Osteoblast (primary cell): ENCODE data around the gene NCAPD2. TPM values are rescaled to one million over a fixed set of nuclear protein-coding genes. Genes with fewer than 3 reads are reported as not detected.

Source experiments
- DNase-seq: peaks from one replicate; pipeline ENCODE4 v3.0.0; 2011; ENCODE audit warnings: low spot score, mixed read lengths; ENCODE audit not compliant: insufficient read length; ENCODE audit errors: missing footprints
- H2AFZ ChIP-seq: 2 replicates; pipeline ENCODE4 v1.6.0; 2011; ENCODE audit warnings: mild to moderate bottlenecking, low read length
- H3K27ac ChIP-seq: 2 replicates; pipeline ENCODE4 v1.5.1; 2011; ENCODE audit warnings: mild to moderate bottlenecking, low read depth, low read length, moderate library complexity
- H3K27me3 ChIP-seq: 2 replicates; pipeline ENCODE4 v1.6.0; 2012; ENCODE audit warnings: mild to moderate bottlenecking, control low read depth, inconsistent platforms, low read length, moderate library complexity; ENCODE audit not compliant: insufficient read depth
- H3K36me3 ChIP-seq: 2 replicates; pipeline ENCODE4 v1.5.1; 2011; ENCODE audit warnings: mild to moderate bottlenecking, low read length, control low read depth, moderate library complexity; ENCODE audit not compliant: insufficient read depth
- H3K4me1 ChIP-seq: 2 replicates; pipeline ENCODE4 v1.5.1; 2011; ENCODE audit warnings: mild to moderate bottlenecking, low read length, control low read depth, moderate library complexity; ENCODE audit not compliant: insufficient read depth
- H3K4me2 ChIP-seq: 2 replicates; pipeline ENCODE4 v1.6.0; 2011; ENCODE audit warnings: mild to moderate bottlenecking, low read length; ENCODE audit not compliant: insufficient read depth
- H3K4me3 ChIP-seq: fragments of 200-600 bp; sonication (generic); 3 replicates; pipeline ENCODE4 v1.5.1; 2012; ENCODE audit warnings: mild to moderate bottlenecking, low read length, inconsistent platforms; ENCODE audit not compliant: insufficient read depth
- H3K79me2 ChIP-seq: 2 replicates; pipeline ENCODE4 v1.6.0; 2012; ENCODE audit warnings: mild to moderate bottlenecking, low read length, control low read depth, inconsistent platforms; ENCODE audit not compliant: insufficient read depth
- H3K9me3 ChIP-seq: 2 replicates; pipeline ENCODE4 v1.5.1; 2011; ENCODE audit warnings: low read depth, low read length, control low read depth
- H4K20me1 ChIP-seq: 2 replicates; pipeline ENCODE4 v1.6.0; 2012; ENCODE audit warnings: mild to moderate bottlenecking, low read length, control low read depth; ENCODE audit not compliant: insufficient read depth
- CTCF ChIP-seq: IDR thresholded peaks from 2 replicates; pipeline ENCODE4 v1.5.1; 2011; ENCODE audit warnings: mild to moderate bottlenecking, low read depth, low read length, moderate library complexity; ENCODE audit errors: extremely low read depth
- total RNA-seq: library from RNA; depleted of rRNA; stranded (reverse); fragments of >200 nt; gene quantifications from 2 replicates; pipeline ENCODE4 v1.2.3, GENCODE V29; 2012

The NCAPD2 gene
- total RNA-seq, 1 donor = 21.0 TPM

GRCh38 chr12:6532051-6532926, 38.4 kb downstream of the NCAPD2 start:
- peaks cover 29% of the 10 kb centered on the region for H3K79me2 ChIP-seq
- H3K4me3 ChIP-seq = peak overlapping the region; percentile 95
- no peak for TF ChIP-seq CTCF

GRCh38 chr12:6532927-6533652, 39.2 kb downstream of the NCAPD2 start:
- H3K36me3 ChIP-seq = peaks cover 68% of the 10 kb centered on the region
- peak; percentile 87 for DNase-seq
- no peak for TF ChIP-seq CTCF
- no peaks in the 10 kb centered on the region for H3K9me3 ChIP-seq
- peaks cover 38% of the 10 kb centered on the region for H3K4me1 ChIP-seq
- H3K4me2 ChIP-seq = peak overlapping the region; percentile 84
- H4K20me1 ChIP-seq = peaks cover 36% of the 10 kb centered on the region
- H3K27ac ChIP-seq = peak overlapping the region; percentile 95
- H3K79me2 ChIP-seq = peaks cover 31% of the 10 kb centered on the region
- H3K27me3 ChIP-seq = no peaks in the 10 kb centered on the region
- peak overlapping the region; percentile 95 for H3K4me3 ChIP-seq
- H2AFZ ChIP-seq = peak overlapping the region; percentile 61

More at GRCh38 chr12:6532051-6532926, 38.4 kb downstream of the NCAPD2 start:
- H4K20me1 ChIP-seq = peaks cover 27% of the 10 kb centered on the region
- peak; percentile 98 for DNase-seq
- H3K27me3 ChIP-seq = no peaks in the 10 kb centered on the region
- H3K36me3 ChIP-seq = peaks cover 68% of the 10 kb centered on the region
- peak overlapping the region; percentile 95 for H3K27ac ChIP-seq
- H3K4me2 ChIP-seq = peak overlapping the region; percentile 84
- H3K4me1 ChIP-seq = peaks cover 34% of the 10 kb centered on the region
- H2AFZ ChIP-seq = peak overlapping the region; percentile 6
- no peaks in the 10 kb centered on the region for H3K9me3 ChIP-seq

GRCh38 chr12:6533653-6533922, 39.7 kb downstream of the NCAPD2 start:
- peaks cover 38% of the 10 kb centered on the region for H3K4me1 ChIP-seq
- H3K4me2 ChIP-seq = peak overlapping the region; percentile 84
- H3K9me3 ChIP-seq = no peaks in the 10 kb centered on the region
- H4K20me1 ChIP-seq = peaks cover 40% of the 10 kb centered on the region
- peak overlapping the region; percentile 61 for H2AFZ ChIP-seq
- DNase-seq = no peak
- peak overlapping the region; percentile 95 for H3K27ac ChIP-seq
- H3K4me3 ChIP-seq = peak overlapping the region; percentile 95
- H3K79me2 ChIP-seq = peaks cover 31% of the 10 kb centered on the region
- peaks cover 69% of the 10 kb centered on the region for H3K36me3 ChIP-seq
- no peak for TF ChIP-seq CTCF
- no peaks in the 10 kb centered on the region for H3K27me3 ChIP-seq
